Aorta (tissue), 5 donors: ENCODE data around the gene MPDU1. TPM values are rescaled to one million over a fixed set of nuclear protein-coding genes. Genes with fewer than 3 reads are reported as not detected.

Experiments
- ATAC-seq: fragments of 200-7000 bp; cut with Tn5 transposase; one replicate; pipeline ENCODE4 v1.9.1; 2022; ENCODE audit warnings: moderate library complexity; ENCODE audit not compliant: low FRiP score
- DNase-seq, 2 donors: peaks; one replicate each; pipeline ENCODE4 v3.0.0-alpha.2; 2020
- H3K27ac ChIP-seq, 2 donors: one replicate each; pipeline ENCODE4 v1.5.1; 2013; ENCODE audit warnings: low read length in 2 of 2, mild to moderate bottlenecking in 2 of 2, moderate library complexity in 2 of 2, control low read depth in 1 of 2, inconsistent platforms in 1 of 2, low read depth in 1 of 2
- H3K27me3 ChIP-seq, 2 donors: one replicate each; pipeline ENCODE4 v1.6.1; 2013; ENCODE audit warnings: control low read depth in 1 of 2, low read length in 1 of 2, mild to moderate bottlenecking in 1 of 2, moderate library complexity in 1 of 2; ENCODE audit not compliant: insufficient read depth in 2 of 2, control insufficient read depth in 1 of 2
- H3K36me3 ChIP-seq, 2 donors: one replicate each; pipeline ENCODE4 v1.6.1; 2013; ENCODE audit warnings: control low read depth in 1 of 2, low read length in 1 of 2, mild to moderate bottlenecking in 1 of 2; ENCODE audit not compliant: insufficient read depth in 2 of 2, control insufficient read depth in 1 of 2
- H3K4me1 ChIP-seq, 2 donors: one replicate each; pipeline ENCODE4 v1.6.1; 2013; ENCODE audit warnings: low read length in 2 of 2, control low read depth in 1 of 2, mild to moderate bottlenecking in 1 of 2, moderate library complexity in 1 of 2; ENCODE audit not compliant: insufficient read depth in 2 of 2, control insufficient read depth in 1 of 2
- H3K4me3 ChIP-seq, 2 donors: one replicate each; pipeline ENCODE4 v1.5.1; 2013; ENCODE audit warnings: low read length in 2 of 2, control low read depth in 1 of 2, mild to moderate bottlenecking in 1 of 2
- H3K9me3 ChIP-seq: one replicate; pipeline ENCODE4 v1.6.1; 2013; ENCODE audit warnings: mild to moderate bottlenecking, low read length; ENCODE audit not compliant: control insufficient read depth
- WGBS, 2 donors: extraction: QIAGEN DNeasy Blood & Tissue Kit; methylation state at CpG; one replicate each; pipeline ENCODE4 v1.1.7; 2013; 5-methylcytosine and 5-hydroxymethylcytosine counted together
- intact Hi-C, 2 donors: fragments of 100-400 bp; cut with DNase I; formaldehyde crosslinking; loops; one replicate each; pipeline versions ENCODE4 v1.14.2 to v1.15.0; 2022
- polyA plus RNA-seq, 2 donors: library from polyadenylated mRNA; stranded (reverse); fragments of 200-250 nt; gene quantifications; one replicate each; pipeline ENCODE4 v1.2.3, GENCODE V29; 2013
- total RNA-seq, 2 donors: library from RNA; stranded (reverse); fragmentation: NEBNext Ultra II Directional; extraction: Animal tissue kit (Norgen Biotek cat#: 25700); gene quantifications; one replicate each; pipeline ENCODE4 v1.2.1, GENCODE V29; 2021
- donor health status: healthy with polysubstance abuse.
- donor health status: Bipolar disorder and iron deficiency.
- donor health status: DM: no; HTN: no; CAD: no.
- donor health status: DM: no; HTN: no; CAD: no.
- donor health status: DM: yes; HTN: yes; CAD: no.

Gene MPDU1
- total and polyA plus RNA-seq, 4 donors, result 12.0 to 24.7 (median 21.1) TPM

DNA sequence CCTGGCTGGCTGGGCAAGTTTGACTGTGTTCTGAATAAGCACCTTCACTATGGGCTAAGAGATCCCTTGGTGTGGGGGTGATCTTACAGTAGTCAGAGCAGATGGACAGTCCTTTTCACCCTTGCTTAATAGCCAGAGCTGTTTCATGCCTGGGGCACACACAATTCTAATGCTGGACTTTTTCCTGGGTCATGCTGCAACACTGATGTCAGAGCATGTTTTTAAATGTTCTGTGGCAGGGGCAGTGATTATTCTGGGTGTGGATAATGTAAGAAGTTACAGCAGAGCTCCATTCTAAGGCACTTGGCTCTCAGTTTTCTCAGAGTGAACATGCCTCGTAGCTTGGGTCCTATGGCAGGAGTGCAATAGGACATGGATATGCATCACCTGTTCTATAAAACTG is 8.2 kb upstream of the MPDU1 start:
- H3K27ac ChIP-seq, result no peak overlapping the region

DNA sequence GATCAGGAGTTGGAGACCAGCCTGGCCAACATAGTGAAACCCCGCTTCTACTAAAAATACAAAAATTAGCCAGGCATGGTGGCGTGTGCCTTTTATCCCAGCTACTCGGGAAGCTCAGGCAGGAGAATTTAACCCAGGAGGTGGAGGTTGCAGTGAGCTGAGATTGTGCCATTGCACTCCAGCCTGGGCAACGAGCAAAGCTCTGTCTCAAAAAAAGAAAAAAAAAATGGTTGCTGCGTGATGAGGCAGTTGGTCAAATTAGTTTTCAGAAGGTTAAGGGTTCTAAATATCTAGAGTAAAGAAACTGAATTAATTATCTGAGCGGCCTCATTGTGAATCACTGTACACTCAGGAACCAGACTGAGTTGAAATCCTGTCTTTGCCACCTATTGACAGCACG is 7.7 kb upstream of the MPDU1 start:
- Histone ChIP-seq H3K4me3 (no peak overlapping the region), H3K36me3 (peaks cover 0 to 18% of the 10 kb centered on the region in 2 donors), H3K27me3 (no peaks in the 10 kb centered on the region), H3K4me1 (no peaks in the 10 kb centered on the region), H3K9me3 (no peaks in the 10 kb centered on the region), H3K27ac (no peak overlapping the region)
- no peak for ATAC-seq
- intact Hi-C loops, result no loop called here
- no peak for DNase-seq
- WGBS, 2 donors, result 63 to 65% methylated on average over 7 of the region's 7 CpGs

More for the DNA sequence above, 8.2 kb upstream of the MPDU1 start:
- peaks cover 0 to 18% of the 10 kb centered on the region in 2 donors for H3K36me3 ChIP-seq
- no peaks in the 10 kb centered on the region for H3K4me1 ChIP-seq
- no peaks in the 10 kb centered on the region for H3K27me3 ChIP-seq
- intact Hi-C loops, result no loop called here
- WGBS, 2 donors, result 37 to 53% methylated on average over 1 of the region's 1 CpG
- no peak for DNase-seq
- no peak for ATAC-seq
- H3K4me3 ChIP-seq, result no peak overlapping the region
- no peaks in the 10 kb centered on the region for H3K9me3 ChIP-seq

DNA sequence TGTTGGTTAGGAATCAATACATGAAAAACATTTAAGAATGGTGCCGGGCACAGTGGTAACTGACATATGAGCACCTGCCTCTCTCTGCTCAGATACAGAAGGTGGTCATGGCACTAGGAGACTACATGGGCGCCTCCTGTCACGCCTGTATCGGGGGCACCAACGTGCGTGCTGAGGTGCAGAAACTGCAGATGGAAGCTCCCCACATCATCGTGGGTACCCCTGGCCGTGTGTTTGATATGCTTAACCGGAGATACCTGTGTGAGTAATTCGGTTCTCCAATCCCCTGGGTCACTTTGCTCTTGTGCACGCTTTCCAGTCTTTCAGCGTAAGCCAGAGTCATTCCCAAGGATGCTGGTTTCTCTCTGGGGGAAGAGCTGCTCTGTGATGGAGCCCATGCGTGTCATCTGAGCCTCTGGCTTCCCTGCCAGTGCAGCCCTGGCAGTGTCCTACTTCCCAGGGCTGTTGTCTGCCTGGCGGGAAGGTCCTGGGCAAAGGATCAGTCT is 7.2 kb upstream of the MPDU1 start:
- no peaks in the 10 kb centered on the region for H3K9me3 ChIP-seq
- DNase-seq (no peak), ATAC-seq (no peak)
- 78 to 79% methylated on average over 14 of the region's 14 CpGs for WGBS, 2 donors
- intact Hi-C loops, result no loop called here
- H3K27ac ChIP-seq, result no peak overlapping the region
- no peaks in the 10 kb centered on the region for H3K27me3 ChIP-seq
- H3K4me1 ChIP-seq, result no peaks in the 10 kb centered on the region
- H3K36me3 ChIP-seq, result peaks cover 0 to 18% of the 10 kb centered on the region in 2 donors
- H3K4me3 ChIP-seq, result no peak overlapping the region

- DNase-seq (no peak), ATAC-seq (no peak)
- Histone ChIP-seq H3K27me3 (no peaks in the 10 kb centered on the region), H3K27ac (no peak overlapping the region), H3K4me3 (no peak overlapping the region), H3K36me3 (peaks cover 0 to 18% of the 10 kb centered on the region in 2 donors), H3K9me3 (no peaks in the 10 kb centered on the region), H3K4me1 (peaks cover 0 to 4% of the 10 kb centered on the region in 2 donors)
- intact Hi-C loops, result no loop called here
- 74 to 76% methylated on average over 17 of the region's 17 CpGs for WGBS, 2 donors
Observed at GRCh38 chr17:7577327-7578199, 6.1 kb upstream of the MPDU1 start.

- H3K27ac ChIP-seq, result peak within 1 kb of the TSS in 1 of 2 donors; percentile 30
- peaks cover 0 to 18% of the 10 kb centered on the region in 2 donors for H3K36me3 ChIP-seq
- intact Hi-C loops, result no loop called here
- H3K4me3 ChIP-seq, result no peak within 1 kb of the TSS
- ATAC-seq (peak; percentile 65), DNase-seq (peak; percentile 87 to 91)
- no peaks in the 10 kb centered on the region for H3K9me3 ChIP-seq
- H3K27me3 ChIP-seq, result no peaks in the 10 kb centered on the region
- 18 to 21% methylated on average over 7 of the region's 7 CpGs for WGBS, 2 donors
- peaks cover 0 to 4% of the 10 kb centered on the region in 2 donors for H3K4me1 ChIP-seq
Observed at GRCh38 chr17:7579001-7579833, 4.4 kb upstream of the MPDU1 start, which contains the start of gene CD68. Gene CD68 (plus strand): TSS chr17:7579638. CDS start chr17:7579678, 40 bp downstream.

GRCh38 chr17:7579834-7580603 is 3.6 kb upstream of the MPDU1 start:
- DNase-seq (peak in 1 of 2 donors; percentile 61), ATAC-seq (no peak)
- intact Hi-C loops, result no loop called here
- peaks cover 0 to 4% of the 10 kb centered on the region in 2 donors for H3K4me1 ChIP-seq
- WGBS, 2 donors, result 61% methylated on average over 11 to 12 of the region's 12 CpGs
- H3K4me3 ChIP-seq, result no peak overlapping the region
- H3K9me3 ChIP-seq, result no peaks in the 10 kb centered on the region
- peaks cover 0 to 12% of the 10 kb centered on the region in 2 donors for H3K36me3 ChIP-seq
- peak overlapping the region in 1 of 2 donors; percentile 30 for H3K27ac ChIP-seq
- H3K27me3 ChIP-seq, result no peaks in the 10 kb centered on the region

GRCh38 chr17:7580604-7581575 is 2.8 kb upstream of the MPDU1 start:
- peaks cover 0 to 4% of the 10 kb centered on the region in 2 donors for H3K4me1 ChIP-seq
- H3K36me3 ChIP-seq, result peaks cover 0 to 8% of the 10 kb centered on the region in 2 donors
- H3K27me3 ChIP-seq, result no peaks in the 10 kb centered on the region
- intact Hi-C loops, result no loop called here
- no peak overlapping the region for H3K27ac ChIP-seq
- no peak for ATAC-seq
- DNase-seq, result no peak
- H3K9me3 ChIP-seq, result no peaks in the 10 kb centered on the region
- H3K4me3 ChIP-seq, result no peak overlapping the region
- WGBS, 2 donors, result 81 to 82% methylated on average over 23 of the region's 23 CpGs
